Left renal pelvis (tissue), 4 donors: ENCODE results near the gene UQCC2. TPM values are rescaled to one million over a fixed set of nuclear protein-coding genes. Genes with fewer than 3 reads are reported as not detected.

Experiments used
- DNase-seq, 4 donors: peaks; one replicate each; pipeline ENCODE4 v3.0.0-alpha.2; 2013; ENCODE audit warnings: low read depth in 4 of 4, low spot score in 3 of 4
- polyA plus RNA-seq, 4 donors: library from polyadenylated mRNA; unstranded; fragments of 120-200 nt; gene quantifications; one replicate each; pipeline ENCODE4 v1.2.1, GENCODE V29; 2013; ENCODE audit not compliant: insufficient read length in 4 of 4

Gene UQCC2
- polyA plus RNA-seq, 4 donors, result 48.3 to 76.5 (median 60.8) TPM

GRCh38 chr6:33662318-33662717 is 49.2 kb downstream of the UQCC2 start:
- DNase-seq, result no peak

GRCh38 chr6:33661106-33661838 is 50.2 kb downstream of the UQCC2 start:
- DNase-seq, result no peak

GRCh38 chr6:33659986-33660385 is 51.5 kb downstream of the UQCC2 start:
- DNase-seq, result no peak

GRCh38 chr6:33658982-33659689 is 52.4 kb downstream of the UQCC2 start:
- DNase-seq, result no peak

GRCh38 chr6:33656844-33657243 is 54.7 kb downstream of the UQCC2 start:
- no peak for DNase-seq

- no peak for DNase-seq
Observed at GRCh38 chr6:33654831-33655554, 56.5 kb downstream of the UQCC2 start.

- no peak for DNase-seq
Observed at GRCh38 chr6:33652002-33652401, 59.5 kb downstream of the UQCC2 start.

GRCh38 chr6:33651403-33651802 is 60.1 kb downstream of the UQCC2 start:
- no peak for DNase-seq

Other genes starting within 250 kb of the UQCC2 start
- 10 to 100 TPM; 13.5 to 23.7 (median 21.8) TPM for gene BAK1, start 131.4 kb downstream of the UQCC2 start, polyA plus RNA-seq
- 10 to 100 TPM in 1 of 4 donors, 1 to 10 TPM in 3; 7.5 to 17.0 (median 9.0) TPM for gene ITPR3, start 90.4 kb downstream of the UQCC2 start, polyA plus RNA-seq
- gene IP6K3, start 35.2 kb upstream of the UQCC2 start, polyA plus RNA-seq, result 1 to 10 TPM in 2 of 4 donors, under 1 TPM in 2; 0.72 to 2.0 (median 1.1) TPM
- gene LEMD2, start 77.4 kb upstream of the UQCC2 start, polyA plus RNA-seq, result 10 to 100 TPM; 59.2 to 77.7 (median 65.9) TPM
- gene MLN, start 92.3 kb upstream of the UQCC2 start, polyA plus RNA-seq, result 1 to 10 TPM in 2 of 4 donors, under 1 TPM in 1, not detected in 1; 0.53 to 2.4 (median 1.3) TPM